HEK293T (cell line): Measurements from ENCODE around the gene COL23A1.

Experiments used
- ARNT ChIP-seq: fragments of 450-650 bp; IDR thresholded peaks from 2 replicates; pipeline ENCODE4 v1.6.1; 2017; ENCODE audit warnings: mild to moderate bottlenecking
- L3MBTL2 ChIP-seq: fragments of 450-650 bp; conservative IDR thresholded peaks from 2 replicates; pipeline ENCODE4 v1.6.1; 2016; ENCODE audit warnings: mild to moderate bottlenecking

DNA sequence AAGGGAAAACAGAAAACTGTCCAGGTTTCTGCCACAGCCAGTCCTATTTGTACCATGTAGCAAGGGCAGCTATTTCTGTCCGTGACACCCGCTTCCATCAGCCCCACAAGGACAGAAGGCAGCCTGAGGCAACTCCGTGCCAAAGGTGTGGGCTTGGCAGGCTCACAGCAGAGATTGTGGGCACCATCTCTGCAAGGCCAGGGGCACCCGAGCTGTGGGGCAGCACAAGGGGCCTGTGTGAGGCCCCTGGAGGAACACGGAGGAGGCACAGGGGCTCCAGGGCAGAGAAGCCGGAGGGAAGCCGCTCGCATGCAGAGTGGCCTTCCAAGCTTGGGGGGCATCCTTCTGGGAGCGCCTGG is 43.5 kb downstream of the COL23A1 start:
- TF ChIP-seq ARNT (no peak), L3MBTL2 (no peak)
